Karpas-422 (cell line): ENCODE data around the gene UGT1A6. TPM values are rescaled to one million over a fixed set of nuclear protein-coding genes. Genes with fewer than 3 reads are reported as not detected.

ENCODE experiments used
- DNase-seq: peaks from one replicate; pipeline ENCODE4 v3.0.0-alpha.2; 2015
- H2AFZ ChIP-seq: fragments of 200-600 bp; sonication (generic); 2 replicates; pipeline ENCODE4 v1.6.1; 2014; ENCODE audit warnings: antibody characterized with exemption, low read length, mixed read lengths
- H3K27ac ChIP-seq: fragments of 200-600 bp; sonication (generic); 2 replicates; pipeline ENCODE4 v1.5.1; 2014; ENCODE audit warnings: mild to moderate bottlenecking, low read length, moderate library complexity
- H3K27me3 ChIP-seq: fragments of 200-600 bp; sonication (generic); 2 replicates; pipeline ENCODE4 v1.6.1; 2014; ENCODE audit warnings: low read length, mixed read lengths
- H3K36me3 ChIP-seq: fragments of 200-600 bp; sonication (generic); 2 replicates; pipeline ENCODE4 v1.6.1; 2014; ENCODE audit warnings: low read length, mixed read lengths; ENCODE audit not compliant: insufficient read depth
- H3K4me1 ChIP-seq: fragments of 200-600 bp; sonication (generic); 2 replicates; pipeline ENCODE4 v1.6.1; 2014; ENCODE audit warnings: mild to moderate bottlenecking, low read length, mixed read lengths
- H3K4me2 ChIP-seq: fragments of 200-600 bp; sonication (generic); 2 replicates; pipeline ENCODE4 v1.6.1; 2014; ENCODE audit warnings: low read length, low read depth, mild to moderate bottlenecking; ENCODE audit not compliant: poor library complexity, severe bottlenecking
- H3K4me3 ChIP-seq: fragments of 200-600 bp; sonication (generic); 2 replicates; pipeline ENCODE4 v1.5.1; 2014; ENCODE audit warnings: mild to moderate bottlenecking, antibody characterized with exemption, low read length, mixed read lengths
- H3K79me2 ChIP-seq: fragments of 200-600 bp; sonication (generic); 2 replicates; pipeline ENCODE4 v1.6.1; 2014; ENCODE audit warnings: mild to moderate bottlenecking, low read length, mixed read lengths
- H3K9ac ChIP-seq: fragments of 200-600 bp; sonication (generic); 2 replicates; pipeline ENCODE4 v1.6.0; 2014; ENCODE audit warnings: low read length
- H3K9me2 ChIP-seq: fragments of 200-600 bp; sonication (generic), shearing (Covaris generic); replicated peaks from 2 replicates; pipeline ENCODE4 v1.6.0; 2014; ENCODE audit warnings: mild to moderate bottlenecking, low read length, moderate library complexity; ENCODE audit not compliant: insufficient read depth
- H3K9me3 ChIP-seq: fragments of 300-700, 200-600 bp; sonication (generic); 2 replicates; pipeline ENCODE4 v1.6.1; 2014; ENCODE audit warnings: low read length, mixed read lengths
- H4K20me1 ChIP-seq: fragments of 200-600 bp; sonication (generic); 2 replicates; pipeline ENCODE4 v1.6.1; 2014; ENCODE audit warnings: mild to moderate bottlenecking, antibody characterized with exemption, low read length, low read depth; ENCODE audit not compliant: insufficient read depth
- total RNA-seq: library from RNA; depleted of rRNA; stranded (reverse); fragments of >200 nt; shearing (Covaris generic); gene quantifications from 2 replicates; pipeline ENCODE4 v1.2.3, GENCODE V29; 2014; ENCODE audit warnings: low replicate concordance

UGT1A6 gene
- total RNA-seq, 1 experiment from 2014 or later, result not detected

GRCh38 chr2:233815861-233816260 lies 123.2 kb downstream of the UGT1A6 start:
- Histone ChIP-seq H3K9ac (no peak overlapping the region), H3K27me3 (no peaks in the 10 kb centered on the region), H3K4me3 (no peak overlapping the region), H3K9me2 (no peaks in the 10 kb centered on the region), H4K20me1 (no peaks in the 10 kb centered on the region), H3K4me1 (peaks cover 42% of the 10 kb centered on the region), H3K9me3 (no peaks in the 10 kb centered on the region), H3K36me3 (no peaks in the 10 kb centered on the region), H3K27ac (no peak overlapping the region), H3K79me2 (no peaks in the 10 kb centered on the region), H3K4me2 (no peak overlapping the region), H2AFZ (no peak overlapping the region)
- no peak for DNase-seq

DNA sequence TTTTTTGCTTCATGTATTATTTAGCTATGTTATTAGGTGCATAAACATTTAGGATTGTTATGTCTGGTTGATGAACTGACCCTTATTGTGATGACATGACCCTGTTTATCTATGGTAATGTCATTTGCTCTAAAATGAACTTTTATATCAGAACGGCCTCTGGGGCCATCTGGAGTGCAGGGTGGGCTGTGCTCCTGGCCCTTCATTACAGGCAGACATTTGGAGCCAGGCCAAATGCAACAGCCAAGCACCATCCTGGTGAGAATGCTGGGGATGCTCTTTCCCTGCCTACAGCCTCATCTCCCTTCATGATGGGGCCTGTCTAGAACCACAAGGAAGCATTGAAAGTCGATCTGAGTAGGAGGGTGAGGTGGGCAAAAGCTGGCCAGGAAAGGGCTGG lies 123.6 kb downstream of the UGT1A6 start:
- Histone ChIP-seq H3K36me3 (no peaks in the 10 kb centered on the region), H2AFZ (no peak overlapping the region), H3K9me2 (no peaks in the 10 kb centered on the region), H4K20me1 (no peaks in the 10 kb centered on the region), H3K4me3 (no peak overlapping the region), H3K4me1 (peaks cover 45% of the 10 kb centered on the region), H3K27me3 (no peaks in the 10 kb centered on the region), H3K79me2 (no peaks in the 10 kb centered on the region), H3K27ac (no peak overlapping the region), H3K4me2 (no peak overlapping the region), H3K9ac (no peak overlapping the region), H3K9me3 (no peaks in the 10 kb centered on the region)
- no peak for DNase-seq

GRCh38 chr2:233816771-233817170 lies 124.1 kb downstream of the UGT1A6 start:
- Histone ChIP-seq H3K4me3 (no peak overlapping the region), H3K9ac (no peak overlapping the region)

GRCh38 chr2:233817361-233817911 lies 124.7 kb downstream of the UGT1A6 start:
- H3K4me2 ChIP-seq, result no peak overlapping the region
- H3K36me3 ChIP-seq, result no peaks in the 10 kb centered on the region
- no peak overlapping the region for H3K27ac ChIP-seq
- no peak overlapping the region for H3K9ac ChIP-seq
- no peaks in the 10 kb centered on the region for H3K9me2 ChIP-seq
- peaks cover 53% of the 10 kb centered on the region for H3K4me1 ChIP-seq
- H3K79me2 ChIP-seq, result no peaks in the 10 kb centered on the region
- H2AFZ ChIP-seq, result no peak overlapping the region
- no peaks in the 10 kb centered on the region for H4K20me1 ChIP-seq
- no peak for DNase-seq
- H3K27me3 ChIP-seq, result no peaks in the 10 kb centered on the region
- no peak overlapping the region for H3K4me3 ChIP-seq
- H3K9me3 ChIP-seq, result no peaks in the 10 kb centered on the region

More at GRCh38 chr2:233816771-233817170, 124.1 kb downstream of the UGT1A6 start:
- no peak overlapping the region for H3K4me2 ChIP-seq
- no peaks in the 10 kb centered on the region for H4K20me1 ChIP-seq
- no peaks in the 10 kb centered on the region for H3K9me2 ChIP-seq
- H3K36me3 ChIP-seq, result no peaks in the 10 kb centered on the region
- H3K27me3 ChIP-seq, result no peaks in the 10 kb centered on the region
- no peak overlapping the region for H3K27ac ChIP-seq
- H2AFZ ChIP-seq, result no peak overlapping the region
- H3K9me3 ChIP-seq, result no peaks in the 10 kb centered on the region
- DNase-seq, result no peak
- H3K79me2 ChIP-seq, result no peaks in the 10 kb centered on the region
- H3K4me1 ChIP-seq, result peaks cover 49% of the 10 kb centered on the region

GRCh38 chr2:233817995-233818638 lies 125.4 kb downstream of the UGT1A6 start:
- Histone ChIP-seq H4K20me1 (no peaks in the 10 kb centered on the region), H3K36me3 (no peaks in the 10 kb centered on the region), H3K79me2 (no peaks in the 10 kb centered on the region), H3K27me3 (no peaks in the 10 kb centered on the region), H3K4me2 (no peak overlapping the region), H3K4me3 (no peak overlapping the region), H3K9me2 (no peaks in the 10 kb centered on the region), H3K4me1 (peaks cover 59% of the 10 kb centered on the region), H3K27ac (no peak overlapping the region), H3K9ac (no peak overlapping the region), H3K9me3 (no peaks in the 10 kb centered on the region), H2AFZ (no peak overlapping the region)
- no peak for DNase-seq

DNA sequence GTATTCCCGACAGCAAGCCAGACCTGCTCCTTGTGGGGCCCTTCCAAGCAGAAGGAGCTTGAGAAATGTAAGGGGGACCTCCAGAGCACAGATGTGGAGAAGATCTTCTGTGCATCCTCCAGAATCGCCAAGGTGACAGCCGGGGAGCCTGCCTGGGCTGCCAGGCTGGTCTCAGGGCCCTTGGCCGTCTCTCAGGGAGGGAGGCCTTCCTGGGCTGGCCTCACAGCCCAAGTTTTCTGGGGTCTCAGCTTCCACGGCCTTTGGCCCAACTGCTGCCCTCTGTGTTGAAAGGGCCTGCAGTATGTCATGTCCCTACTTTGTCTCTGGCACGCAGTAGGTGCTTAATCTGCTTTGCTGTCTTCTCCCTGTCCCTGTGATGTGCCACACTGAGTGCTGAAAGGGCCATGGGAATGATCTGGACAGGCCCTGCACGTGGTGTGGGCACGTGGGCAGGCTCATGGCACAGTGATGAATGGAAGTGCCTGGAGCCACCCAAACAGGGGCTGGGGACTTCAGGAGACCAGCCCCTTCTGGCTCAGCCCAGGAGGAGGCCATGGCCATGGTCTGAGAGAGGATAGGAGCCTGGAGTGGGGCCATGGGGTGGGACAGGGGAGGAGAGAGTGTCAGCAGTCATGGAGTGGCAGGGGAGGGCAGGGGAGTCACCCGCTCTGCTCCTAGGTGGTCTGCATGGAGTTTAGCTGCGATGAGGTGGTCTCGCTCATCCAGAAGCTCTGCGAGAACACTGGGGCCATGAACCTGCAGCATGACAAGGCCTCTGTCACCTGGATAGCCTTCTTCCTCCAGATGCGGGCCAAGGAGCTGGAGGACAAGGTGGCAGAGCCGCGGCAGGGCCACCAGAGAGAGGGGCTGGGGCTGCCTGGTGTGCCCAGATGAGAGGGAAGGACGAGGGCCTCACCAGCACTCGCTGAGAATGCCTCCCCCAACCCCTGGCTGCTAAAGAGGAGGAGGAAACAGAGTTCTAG lies 126.2 kb downstream of the UGT1A6 start:
- DNase-seq, result no peak
- no peak overlapping the region for H3K4me2 ChIP-seq

DNA sequence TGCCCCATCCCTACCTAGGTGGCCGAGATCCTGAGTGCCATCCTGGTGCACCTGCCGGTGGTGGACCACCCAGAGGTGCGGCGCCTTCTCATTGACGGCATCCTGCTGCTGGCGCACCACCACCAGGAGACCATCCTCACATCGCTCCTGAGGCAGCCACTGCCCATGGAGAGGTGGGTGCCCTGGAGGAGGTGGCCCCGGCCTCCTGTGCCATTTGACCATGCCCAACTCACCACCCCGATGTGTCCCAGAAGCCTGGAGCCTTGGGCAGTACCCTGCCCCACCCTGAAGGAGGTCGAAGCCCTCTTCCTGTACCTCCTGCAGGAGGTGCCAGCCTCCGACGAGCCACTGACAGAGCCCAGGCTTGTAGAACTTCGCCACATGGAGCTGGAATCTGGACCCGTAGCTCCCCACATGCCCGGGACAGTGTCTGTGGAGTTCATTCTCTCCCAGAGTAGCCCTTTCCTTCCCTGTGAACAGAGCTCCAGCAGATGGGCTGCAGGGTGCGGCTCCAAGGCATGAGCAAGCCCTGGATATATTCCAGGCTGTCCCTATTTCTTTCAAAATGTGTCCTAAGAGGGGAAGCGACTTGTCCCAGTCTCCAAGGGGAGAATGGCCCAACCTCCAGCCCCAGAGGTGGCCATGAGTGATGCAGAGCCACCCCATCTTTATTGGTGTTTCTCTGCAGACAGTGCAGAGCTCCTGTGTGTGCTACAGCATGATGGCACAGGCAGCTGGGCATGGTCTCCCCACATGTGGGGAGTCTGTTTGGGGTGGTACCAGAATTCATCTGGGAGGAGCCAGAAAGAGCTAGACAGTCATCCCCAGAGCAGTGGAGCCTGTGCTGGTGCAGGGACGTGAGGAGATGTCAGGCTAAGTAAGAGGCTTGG lies 127.4 kb downstream of the UGT1A6 start:
- Histone ChIP-seq H3K9me3 (no peaks in the 10 kb centered on the region), H3K4me3 (no peak overlapping the region), H3K9ac (no peak overlapping the region), H3K4me2 (no peak overlapping the region), H4K20me1 (no peaks in the 10 kb centered on the region), H3K79me2 (no peaks in the 10 kb centered on the region), H3K4me1 (peaks cover 59% of the 10 kb centered on the region), H2AFZ (no peak overlapping the region), H3K27me3 (no peaks in the 10 kb centered on the region), H3K36me3 (no peaks in the 10 kb centered on the region), H3K27ac (no peak overlapping the region), H3K9me2 (no peaks in the 10 kb centered on the region)
- DNase-seq, result no peak

More for the DNA sequence above, 126.2 kb downstream of the UGT1A6 start:
- peaks cover 59% of the 10 kb centered on the region for H3K4me1 ChIP-seq
- H2AFZ ChIP-seq, result no peak overlapping the region
- H3K36me3 ChIP-seq, result no peaks in the 10 kb centered on the region
- H4K20me1 ChIP-seq, result no peaks in the 10 kb centered on the region
- H3K9me3 ChIP-seq, result no peaks in the 10 kb centered on the region
- H3K79me2 ChIP-seq, result no peaks in the 10 kb centered on the region
- no peaks in the 10 kb centered on the region for H3K9me2 ChIP-seq
- no peak overlapping the region for H3K9ac ChIP-seq
- no peaks in the 10 kb centered on the region for H3K27me3 ChIP-seq
- H3K27ac ChIP-seq, result no peak overlapping the region
- no peak overlapping the region for H3K4me3 ChIP-seq
